ENCODE measurements around the gene SH2D1B.

SH2D1B gene

DNA sequence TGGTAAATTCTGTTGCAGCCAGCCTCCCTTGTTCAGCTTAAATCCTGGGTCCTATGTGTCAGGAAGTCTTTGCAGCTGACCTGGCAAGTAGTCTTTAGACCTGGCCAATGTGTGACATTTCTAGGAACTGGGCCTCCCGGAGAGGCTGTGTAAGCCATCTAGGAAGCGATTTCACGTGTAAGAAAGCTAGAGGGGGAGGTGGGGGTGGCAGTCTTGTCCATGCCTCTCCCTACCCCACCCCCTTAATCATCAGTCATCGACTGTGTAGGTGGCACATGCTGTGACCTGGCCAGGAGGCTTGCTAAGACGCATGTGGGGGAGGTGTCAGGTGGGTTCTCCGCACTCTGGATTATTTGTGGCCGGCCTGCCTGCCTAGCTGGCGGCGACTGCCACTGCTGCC, 22.0 kb downstream of the SH2D1B start:
- POLR2A ChIA-PET = no interaction called here
- Histone ChIP-seq H3K4me3 (ENCODE audit: control insufficient read depth in 1 of 7, extremely low read depth in 1 of 7, insufficient read depth in 4 of 7, low read depth in 2 of 7, low read length in 6 of 7) (no peak overlapping the region), H3K27ac (ENCODE audit: insufficient read depth in 1 of 2, low read depth in 1 of 2, low read length in 2 of 2, poor library complexity in 1 of 2, severe bottlenecking in 2 of 2) (no peak overlapping the region), H3K4me1 (ENCODE audit: control extremely low read depth in 1 of 4, control insufficient read depth in 4 of 4, insufficient read depth in 4 of 4, low read length in 3 of 4) (peaks cover 0 to 21% (median 3%) of the 10 kb centered on the region in 4 experiments), H3K27me3 (replicated peaks in 2 of 5; ENCODE audit: control insufficient read depth in 4 of 5, insufficient read depth in 5 of 5, low read length in 4 of 5) (peaks cover 0 to 3% (median 0%) of the 10 kb centered on the region in 5 experiments), H3K36me3 (ENCODE audit: control insufficient read depth in 4 of 4, insufficient read depth in 4 of 4, low read length in 3 of 4) (no peaks in the 10 kb centered on the region), H3K9me3 (ENCODE audit: control extremely low read depth in 1 of 5, control insufficient read depth in 4 of 5, insufficient read depth in 2 of 5, low read depth in 1 of 5, low read length in 4 of 5) (no peaks in the 10 kb centered on the region)
- WGBS (ENCODE audit: insufficient coverage) = 97% methylated on average over 6 of the region's 9 CpGs
- DNase-seq = no peak
- CTCF ChIA-PET = interaction anchor here (0.7 to 3.2 kb wide), 12 partner anchors 11 to 352 kb away, joined by 3 to 15 read pairs (median 3); no protein-coding TSS in a partner anchor

GRCh38 chr1:162389021-162389818, 22.7 kb downstream of the SH2D1B start:
- H3K4me3 ChIP-seq (ENCODE audit: control insufficient read depth in 1 of 7, extremely low read depth in 1 of 7, insufficient read depth in 4 of 7, low read depth in 2 of 7, low read length in 6 of 7) = no peak overlapping the region
- peak in 2 of 3 donors; percentile 66 to 68 for DNase-seq
- no peaks in the 10 kb centered on the region for H3K36me3 ChIP-seq (ENCODE audit: control insufficient read depth in 4 of 4, insufficient read depth in 4 of 4, low read length in 3 of 4)
- peaks cover 0 to 3% (median 0%) of the 10 kb centered on the region in 5 experiments for H3K27me3 ChIP-seq (replicated peaks in 2 of 5; ENCODE audit: control insufficient read depth in 4 of 5, insufficient read depth in 5 of 5, low read length in 4 of 5)
- no peak overlapping the region for H3K27ac ChIP-seq (ENCODE audit: insufficient read depth in 1 of 2, low read depth in 1 of 2, low read length in 2 of 2, poor library complexity in 1 of 2, severe bottlenecking in 2 of 2)
- 78% methylated on average over 8 of the region's 11 CpGs for WGBS (ENCODE audit: insufficient coverage)
- peaks cover 0 to 21% (median 3%) of the 10 kb centered on the region in 4 experiments for H3K4me1 ChIP-seq (ENCODE audit: control extremely low read depth in 1 of 4, control insufficient read depth in 4 of 4, insufficient read depth in 4 of 4, low read length in 3 of 4)
- H3K9me3 ChIP-seq (ENCODE audit: control extremely low read depth in 1 of 5, control insufficient read depth in 4 of 5, insufficient read depth in 2 of 5, low read depth in 1 of 5, low read length in 4 of 5) = no peaks in the 10 kb centered on the region
- ChIA-PET CTCF (interaction anchor here (1.0 to 3.2 kb wide), 7 partner anchors 15 to 352 kb away, joined by 3 to 15 read pairs (median 3); no protein-coding TSS in a partner anchor), POLR2A (interaction anchor here (0.6 to 0.8 kb wide), 2 partner anchors 18 to 32 kb away, joined by 3 to 4 read pairs; no protein-coding TSS in a partner anchor)

DNA sequence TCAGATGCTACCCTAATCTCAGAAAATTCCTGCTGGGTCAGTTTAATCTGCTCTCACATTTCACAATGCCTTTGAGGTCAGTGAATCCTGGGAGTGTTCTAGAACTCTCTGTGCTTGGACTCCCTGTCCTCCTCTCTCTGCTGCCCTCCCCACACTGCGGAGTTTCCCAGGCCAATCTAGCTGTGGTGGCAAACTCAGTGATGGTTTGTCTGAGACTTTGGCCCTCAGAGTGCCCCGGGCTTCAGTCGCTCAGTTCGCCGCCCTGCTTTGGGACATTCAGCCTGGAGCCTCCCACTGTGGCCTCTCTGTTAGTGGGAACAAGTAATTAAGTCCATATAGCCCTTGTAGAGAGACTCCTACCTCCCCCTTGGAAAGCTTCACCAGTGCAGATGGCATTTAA, 23.3 kb downstream of the SH2D1B start:
- Histone ChIP-seq H3K9me3 (ENCODE audit: control extremely low read depth in 1 of 5, control insufficient read depth in 4 of 5, insufficient read depth in 2 of 5, low read depth in 1 of 5, low read length in 4 of 5) (no peaks in the 10 kb centered on the region), H3K4me3 (ENCODE audit: control insufficient read depth in 1 of 7, extremely low read depth in 1 of 7, insufficient read depth in 4 of 7, low read depth in 2 of 7, low read length in 6 of 7) (no peak overlapping the region), H3K27me3 (replicated peaks in 2 of 5; ENCODE audit: control insufficient read depth in 4 of 5, insufficient read depth in 5 of 5, low read length in 4 of 5) (peaks cover 0 to 3% (median 0%) of the 10 kb centered on the region in 5 experiments), H3K27ac (ENCODE audit: insufficient read depth in 1 of 2, low read depth in 1 of 2, low read length in 2 of 2, poor library complexity in 1 of 2, severe bottlenecking in 2 of 2) (no peak overlapping the region), H3K36me3 (ENCODE audit: control insufficient read depth in 4 of 4, insufficient read depth in 4 of 4, low read length in 3 of 4) (no peaks in the 10 kb centered on the region), H3K4me1 (ENCODE audit: control extremely low read depth in 1 of 4, control insufficient read depth in 4 of 4, insufficient read depth in 4 of 4, low read length in 3 of 4) (peaks cover 0 to 21% (median 3%) of the 10 kb centered on the region in 4 experiments)
- CTCF ChIA-PET = interaction anchor here (1.0 to 3.2 kb wide), 3 partner anchors 26 to 351 kb away, joined by 3 to 12 read pairs (median 3); no protein-coding TSS in a partner anchor
- DNase-seq = no peak
- 95% methylated on average over 4 of the region's 5 CpGs for WGBS (ENCODE audit: insufficient coverage)
- POLR2A ChIA-PET = interaction anchor here (0.6 to 0.8 kb wide), 2 partner anchors 19 to 31 kb away, joined by 3 to 4 read pairs; no protein-coding TSS in a partner anchor

DNA sequence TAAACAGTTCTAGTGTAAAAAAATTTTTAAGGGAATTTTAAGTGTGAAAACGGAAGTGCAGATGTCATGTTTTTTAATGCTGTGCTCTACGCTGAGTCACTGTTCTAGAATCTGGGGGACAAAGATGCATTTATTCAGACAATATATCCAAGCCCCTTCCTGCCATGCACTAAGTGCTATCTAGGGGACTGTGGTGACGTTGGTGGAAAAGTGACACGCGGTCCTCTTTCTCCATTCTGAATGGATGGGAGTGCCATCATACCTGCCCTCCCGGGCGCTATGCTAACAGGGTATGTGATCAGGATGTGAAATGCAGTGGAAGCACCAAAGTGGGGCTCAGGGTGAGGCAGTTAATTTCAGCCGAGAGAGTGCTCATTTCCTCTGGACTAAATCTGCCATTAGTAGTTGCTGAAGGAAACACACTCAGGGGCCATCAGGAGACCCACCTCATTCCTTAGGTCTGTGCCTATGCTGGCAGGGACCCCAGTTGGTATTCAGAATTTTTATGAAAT, 23.8 kb downstream of the SH2D1B start:
- Histone ChIP-seq H3K4me1 (ENCODE audit: control extremely low read depth in 1 of 4, control insufficient read depth in 4 of 4, insufficient read depth in 4 of 4, low read length in 3 of 4) (peaks cover 0 to 21% (median 3%) of the 10 kb centered on the region in 4 experiments), H3K27ac (ENCODE audit: insufficient read depth in 1 of 2, low read depth in 1 of 2, low read length in 2 of 2, poor library complexity in 1 of 2, severe bottlenecking in 2 of 2) (no peak overlapping the region), H3K4me3 (ENCODE audit: control insufficient read depth in 1 of 7, extremely low read depth in 1 of 7, insufficient read depth in 4 of 7, low read depth in 2 of 7, low read length in 6 of 7) (no peak overlapping the region), H3K27me3 (replicated peaks in 2 of 5; ENCODE audit: control insufficient read depth in 4 of 5, insufficient read depth in 5 of 5, low read length in 4 of 5) (peaks cover 0 to 3% (median 0%) of the 10 kb centered on the region in 5 experiments), H3K36me3 (ENCODE audit: control insufficient read depth in 4 of 4, insufficient read depth in 4 of 4, low read length in 3 of 4) (no peaks in the 10 kb centered on the region), H3K9me3 (ENCODE audit: control extremely low read depth in 1 of 5, control insufficient read depth in 4 of 5, insufficient read depth in 2 of 5, low read depth in 1 of 5, low read length in 4 of 5) (no peaks in the 10 kb centered on the region)
- ChIA-PET CTCF (no interaction called here), POLR2A (no interaction called here)
- peak in 2 of 3 donors; percentile 24 to 37 for DNase-seq
- whole genome bisulfite sequencing (ENCODE audit: insufficient coverage) = 88% methylated on average over 3 of the region's 8 CpGs

DNA sequence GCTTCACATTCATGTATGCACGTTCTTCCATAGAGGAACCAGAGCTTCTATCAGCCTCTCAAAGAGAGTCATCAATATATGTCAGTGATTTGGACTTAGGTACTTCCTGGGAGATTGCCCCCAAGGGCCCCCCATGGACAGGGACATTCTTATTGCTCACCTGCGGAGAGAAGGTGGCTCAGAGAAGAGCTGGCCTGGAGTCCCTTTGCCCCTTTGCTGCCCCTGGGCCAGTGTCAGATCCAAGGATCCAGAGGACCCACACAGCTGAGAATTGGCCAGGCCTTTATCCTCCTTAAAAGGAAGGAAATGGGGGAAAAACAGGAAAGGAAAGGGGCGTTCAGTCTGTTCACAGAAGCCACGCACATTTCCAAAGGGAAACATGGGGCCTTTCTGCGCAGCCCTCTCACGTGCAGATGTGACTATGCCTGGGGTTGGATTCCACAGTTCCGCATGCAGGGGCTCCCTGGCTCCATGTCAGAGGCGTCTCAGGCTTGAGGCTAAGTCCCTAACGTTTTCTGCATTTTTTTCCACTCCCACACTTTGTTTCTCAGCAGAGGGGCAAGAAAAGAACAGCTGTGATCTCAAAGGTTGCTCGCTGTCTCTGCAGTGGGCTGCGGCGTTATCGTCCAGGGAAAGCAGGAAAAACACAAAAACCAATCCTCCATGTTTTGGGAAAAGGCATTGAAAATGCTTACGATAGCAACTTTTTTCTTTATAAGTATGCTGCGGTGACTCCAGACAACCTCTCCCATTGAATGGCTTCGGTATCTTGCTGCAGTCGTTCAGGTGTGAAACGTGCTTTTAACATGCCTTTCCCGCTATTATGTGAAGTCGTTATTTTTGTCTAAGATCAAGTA, 24.5 kb downstream of the SH2D1B start:
- no peak overlapping the region for H3K27ac ChIP-seq (ENCODE audit: insufficient read depth in 1 of 2, low read depth in 1 of 2, low read length in 2 of 2, poor library complexity in 1 of 2, severe bottlenecking in 2 of 2)
- peaks cover 0 to 21% (median 3%) of the 10 kb centered on the region in 4 experiments for H3K4me1 ChIP-seq (ENCODE audit: control extremely low read depth in 1 of 4, control insufficient read depth in 4 of 4, insufficient read depth in 4 of 4, low read length in 3 of 4)
- H3K9me3 ChIP-seq (ENCODE audit: control extremely low read depth in 1 of 5, control insufficient read depth in 4 of 5, insufficient read depth in 2 of 5, low read depth in 1 of 5, low read length in 4 of 5) = no peaks in the 10 kb centered on the region
- POLR2A ChIA-PET = no interaction called here
- peaks cover 0 to 3% (median 0%) of the 10 kb centered on the region in 5 experiments for H3K27me3 ChIP-seq (replicated peaks in 2 of 5; ENCODE audit: control insufficient read depth in 4 of 5, insufficient read depth in 5 of 5, low read length in 4 of 5)
- WGBS (ENCODE audit: insufficient coverage) = 96% methylated on average over 15 of the region's 20 CpGs
- no peak overlapping the region for H3K4me3 ChIP-seq (ENCODE audit: control insufficient read depth in 1 of 7, extremely low read depth in 1 of 7, insufficient read depth in 4 of 7, low read depth in 2 of 7, low read length in 6 of 7)
- DNase-seq = no peak
- no peaks in the 10 kb centered on the region for H3K36me3 ChIP-seq (ENCODE audit: control insufficient read depth in 4 of 4, insufficient read depth in 4 of 4, low read length in 3 of 4)
- CTCF ChIA-PET = no interaction called here

DNA sequence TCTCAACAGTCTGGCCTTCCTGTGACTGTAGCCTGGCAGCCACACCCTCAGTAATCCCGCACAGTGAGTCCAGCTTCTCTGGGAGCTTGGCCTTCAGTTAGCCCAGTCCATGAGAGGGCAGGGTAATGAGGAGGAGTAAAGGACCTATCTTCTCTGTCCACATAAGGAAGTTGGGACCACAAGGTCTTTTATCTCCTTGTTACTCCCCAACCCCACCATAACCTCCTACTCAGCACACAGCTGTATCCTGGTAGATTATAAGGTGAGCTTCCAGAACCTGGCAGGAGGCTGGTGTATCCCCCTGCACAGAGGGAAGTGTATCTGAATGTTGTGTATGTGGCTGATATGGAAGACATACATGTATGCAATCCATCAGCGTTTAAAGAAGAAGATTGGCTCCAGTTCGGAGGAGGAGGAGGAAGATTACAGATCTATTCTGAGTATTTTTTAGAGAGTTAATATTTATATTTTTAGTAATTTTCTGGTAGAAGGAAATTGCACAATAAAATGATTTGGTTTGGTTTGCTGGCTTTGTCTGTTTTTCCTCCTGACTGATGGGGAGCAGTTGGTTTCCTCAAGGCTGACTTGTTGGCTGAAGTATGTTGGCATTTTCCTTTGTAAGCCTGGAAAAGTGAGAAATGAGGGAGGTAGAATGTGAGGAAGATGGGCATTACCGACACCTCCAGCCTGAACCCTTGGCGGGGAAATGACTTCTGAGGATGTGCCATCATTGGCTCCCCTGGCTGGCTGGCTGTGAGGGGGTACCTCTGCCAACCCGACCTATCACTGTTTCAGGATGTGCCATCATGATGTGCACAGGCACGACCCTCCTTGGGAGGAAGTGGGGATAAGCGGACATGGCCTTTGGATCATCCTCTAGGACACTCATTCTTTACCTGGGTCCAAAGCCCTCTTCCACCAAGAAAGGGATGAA, 25.4 kb downstream of the SH2D1B start:
- H3K27me3 ChIP-seq (replicated peaks in 2 of 5; ENCODE audit: control insufficient read depth in 4 of 5, insufficient read depth in 5 of 5, low read length in 4 of 5) = peaks cover 0 to 3% (median 0%) of the 10 kb centered on the region in 5 experiments
- H3K4me3 ChIP-seq (ENCODE audit: control insufficient read depth in 1 of 7, extremely low read depth in 1 of 7, insufficient read depth in 4 of 7, low read depth in 2 of 7, low read length in 6 of 7) = no peak overlapping the region
- POLR2A ChIA-PET = no interaction called here
- no peaks in the 10 kb centered on the region for H3K36me3 ChIP-seq (ENCODE audit: control insufficient read depth in 4 of 4, insufficient read depth in 4 of 4, low read length in 3 of 4)
- WGBS (ENCODE audit: insufficient coverage) = 90% methylated on average over 4 of the region's 8 CpGs
- CTCF ChIA-PET = interaction anchor here (1.2 kb wide), 1 partner anchor 14 kb away, joined by 3 read pairs; no protein-coding TSS in a partner anchor
- peaks cover 0 to 21% (median 3%) of the 10 kb centered on the region in 4 experiments for H3K4me1 ChIP-seq (ENCODE audit: control extremely low read depth in 1 of 4, control insufficient read depth in 4 of 4, insufficient read depth in 4 of 4, low read length in 3 of 4)
- peak in 2 of 3 donors; percentile 34 to 36 for DNase-seq
- H3K9me3 ChIP-seq (ENCODE audit: control extremely low read depth in 1 of 5, control insufficient read depth in 4 of 5, insufficient read depth in 2 of 5, low read depth in 1 of 5, low read length in 4 of 5) = no peaks in the 10 kb centered on the region
- no peak overlapping the region for H3K27ac ChIP-seq (ENCODE audit: insufficient read depth in 1 of 2, low read depth in 1 of 2, low read length in 2 of 2, poor library complexity in 1 of 2, severe bottlenecking in 2 of 2)
